OCI-LY1 (cell line): ENCODE results near the gene NDUFAF2.

Experiments
- CTCF ChIP-seq: fragments of 200-600 bp; sonication (generic), shearing (Covaris generic); IDR thresholded peaks from 2 replicates; pipeline ENCODE4 v1.5.1; 2017; ENCODE audit warnings: mild to moderate bottlenecking, antibody characterized with exemption, low read length, moderate library complexity, mixed read lengths
- EZH2 ChIP-seq: fragments of 200-600 bp; sonication (generic), shearing (Covaris generic); IDR thresholded peaks from 2 replicates; pipeline ENCODE4 v1.8.0; 2017; ENCODE audit warnings: borderline replicate concordance, mixed run types, mild to moderate bottlenecking, antibody characterized with exemption, low read length, moderate library complexity, mixed read lengths

- TF ChIP-seq CTCF (no peak), EZH2 (no peak)
Measured at GRCh38 chr5:61115968-61116367, 171.0 kb downstream of the NDUFAF2 start.
